NOMO-1 treated with dmso at 0.1 percent for 144 hours (cell line): ENCODE data around the gene ZNF580.

ENCODE experiments used
- DNase-seq: peaks from one replicate; lab custom pipeline; 2025; ENCODE audit not compliant: unreplicated experiment; lab: John Stamatoyannopoulos, UW

Gene ZNF580

DNA sequence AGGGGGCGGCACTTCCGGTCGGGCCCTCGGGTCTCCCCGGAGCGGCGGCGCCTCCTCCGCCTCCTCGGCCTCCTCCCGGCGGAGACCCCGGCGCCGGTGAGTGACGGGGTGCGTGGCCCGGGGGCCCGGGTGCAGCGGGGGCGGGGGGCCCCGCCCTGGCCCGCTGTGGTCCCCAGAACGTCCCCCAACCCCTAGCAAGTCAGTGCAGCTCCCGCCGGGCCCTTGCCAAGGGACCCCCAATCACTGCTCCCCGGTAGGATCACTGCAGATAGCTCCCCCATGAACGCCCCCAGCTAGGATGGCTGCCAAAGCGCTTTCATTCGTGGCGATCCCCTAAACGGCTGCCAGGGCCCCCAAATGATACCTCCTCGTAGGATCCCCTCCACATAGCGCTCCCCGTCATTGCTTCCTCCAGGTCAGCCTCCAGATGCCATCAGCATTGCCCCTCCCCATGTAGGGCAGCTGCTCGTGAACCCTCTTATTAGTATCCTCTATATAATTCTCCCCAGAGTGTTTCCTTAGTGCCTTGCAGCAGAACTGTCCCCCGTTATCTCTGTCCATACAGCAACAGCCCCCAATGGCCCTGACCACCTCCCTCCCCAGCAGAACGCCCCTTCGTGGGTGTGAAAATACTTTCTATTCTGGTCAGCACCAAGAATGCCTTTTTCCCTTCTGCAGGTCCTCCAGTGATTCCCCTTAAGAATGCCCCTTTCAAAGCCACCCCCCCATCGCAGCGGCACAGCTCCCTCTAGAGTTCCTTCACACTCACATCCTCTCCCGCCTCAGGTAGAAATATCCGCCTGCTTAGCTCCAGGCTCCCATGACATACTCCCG lies 34.9 kb upstream of the ZNF580 start, which contains the start of gene ZNF865:
Gene ZNF865 (plus strand): TSS at position 11 of the 834 bp plus-strand sequence. CDS start 7,972 bp downstream, outside the sequence.
- DNase-seq, result peak; percentile 74

DNA sequence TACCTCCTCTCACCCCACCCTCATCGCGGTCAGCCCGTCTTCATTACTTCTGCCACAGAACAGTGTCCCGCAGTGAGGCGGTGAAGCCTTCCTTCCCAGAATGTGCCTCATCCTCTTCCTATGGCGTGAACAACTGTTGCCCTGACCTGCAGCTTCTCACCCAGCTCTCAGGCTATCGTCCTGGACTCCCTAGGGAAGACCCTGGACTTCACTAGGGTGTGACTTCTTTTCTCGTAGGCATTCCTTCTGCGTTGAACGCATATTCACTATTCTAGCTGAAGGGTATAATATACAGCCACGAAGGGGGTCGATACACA lies 34.4 kb upstream of the ZNF580 start:
- DNase-seq, result no peak

DNA sequence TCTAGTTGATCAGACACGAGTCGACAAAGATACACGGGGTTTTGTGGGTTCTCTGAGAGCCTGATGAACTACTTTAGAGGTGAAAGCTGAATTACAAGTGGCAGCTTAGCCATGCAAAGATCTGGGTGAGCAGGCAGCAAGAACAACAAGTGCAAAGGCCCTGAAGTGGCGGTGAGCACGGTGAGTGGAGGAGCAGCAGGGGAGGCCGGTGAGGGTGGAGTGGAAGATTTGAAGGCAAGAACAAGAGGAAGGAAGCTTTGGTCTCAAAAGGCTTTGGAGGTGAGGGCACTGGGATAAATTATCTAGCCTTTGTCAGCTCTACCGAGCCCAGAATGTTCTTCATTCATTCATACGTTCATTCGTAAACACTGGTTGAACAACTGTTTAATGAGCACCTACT lies 34.0 kb upstream of the ZNF580 start:
- no peak for DNase-seq

DNA sequence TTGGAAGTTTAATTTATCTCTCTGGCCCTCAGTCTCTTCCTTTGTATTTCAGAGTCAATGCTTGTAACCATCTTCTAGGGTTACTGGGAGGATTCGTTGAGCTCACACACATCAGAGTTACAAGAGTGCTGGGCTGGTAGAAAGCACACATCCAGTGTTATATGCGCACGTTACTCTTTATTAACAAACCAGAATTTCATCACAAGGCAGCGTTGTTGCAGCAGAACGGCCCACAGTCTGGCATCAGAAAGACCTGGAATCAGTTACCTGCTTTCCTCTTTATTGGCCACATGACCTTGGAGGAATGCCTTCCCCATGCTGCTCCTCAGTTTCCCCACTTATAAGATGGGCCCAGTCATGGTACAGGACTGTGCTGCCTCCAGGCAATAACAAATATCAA lies 31.5 kb upstream of the ZNF580 start:
- DNase-seq, result no peak

DNA sequence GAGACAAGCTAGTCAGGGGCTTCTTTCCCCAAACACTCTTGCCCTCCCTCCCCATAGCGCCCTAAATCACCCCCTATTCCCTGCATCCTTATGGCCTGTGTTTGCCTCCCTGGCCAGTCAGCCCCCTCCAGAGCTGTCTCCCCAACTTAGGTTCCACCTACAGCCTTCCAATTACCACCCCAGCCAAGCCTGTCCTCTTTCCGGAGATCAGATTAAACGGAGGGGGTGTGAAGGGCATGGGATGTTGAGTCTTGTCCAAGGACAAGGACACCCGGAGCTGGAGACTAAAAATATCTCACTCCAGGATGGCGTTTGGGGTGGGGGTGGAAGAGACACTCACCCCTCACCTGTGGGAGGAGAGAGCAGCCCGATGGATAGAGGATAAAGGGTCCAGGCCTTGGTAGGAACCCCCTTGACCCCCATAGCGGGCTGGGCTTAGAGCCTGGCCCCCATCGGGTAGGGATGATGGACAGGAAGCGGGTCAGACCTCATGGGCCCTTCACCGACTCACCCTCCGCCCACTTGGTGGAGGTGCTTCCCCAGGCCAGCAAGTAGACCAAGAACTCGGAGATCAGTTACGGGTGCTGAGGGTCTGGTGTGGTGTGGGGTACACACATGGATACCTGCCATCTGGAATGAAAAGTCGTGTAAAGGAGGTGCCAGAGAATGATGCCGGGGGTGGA lies 29.4 kb upstream of the ZNF580 start:
- no peak for DNase-seq

DNA sequence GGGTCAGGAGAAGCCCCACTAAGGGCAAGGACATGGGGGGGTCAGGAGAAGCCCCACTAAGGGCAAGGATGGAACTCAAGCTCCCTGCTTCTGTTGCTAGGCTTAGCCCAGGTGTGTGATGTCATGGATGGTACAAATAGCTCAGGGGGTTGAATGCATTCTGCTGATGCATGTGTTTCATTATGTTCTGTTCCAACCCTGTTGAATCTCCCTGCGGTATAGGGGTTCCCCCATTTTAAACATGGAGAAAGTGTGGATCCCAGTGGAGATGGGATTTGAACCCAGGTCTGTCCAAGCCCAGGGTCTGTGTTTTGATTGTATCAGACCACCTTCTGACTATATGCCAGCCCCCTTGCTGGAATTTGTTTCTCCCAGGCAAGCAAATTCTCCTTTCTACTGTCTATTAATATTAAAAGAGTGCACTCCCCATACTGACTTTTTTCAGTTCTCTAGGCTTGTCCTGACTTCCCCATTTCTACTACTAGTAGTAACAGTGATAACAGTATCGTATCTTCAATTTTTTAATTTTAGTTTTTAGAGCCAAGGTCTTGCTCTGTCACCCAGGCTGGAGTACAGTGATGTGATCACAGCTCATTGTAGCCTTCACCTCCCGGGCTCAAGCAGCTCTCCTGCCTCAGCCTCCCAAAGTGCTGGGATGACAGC lies 28.7 kb upstream of the ZNF580 start:
- no peak for DNase-seq

DNA sequence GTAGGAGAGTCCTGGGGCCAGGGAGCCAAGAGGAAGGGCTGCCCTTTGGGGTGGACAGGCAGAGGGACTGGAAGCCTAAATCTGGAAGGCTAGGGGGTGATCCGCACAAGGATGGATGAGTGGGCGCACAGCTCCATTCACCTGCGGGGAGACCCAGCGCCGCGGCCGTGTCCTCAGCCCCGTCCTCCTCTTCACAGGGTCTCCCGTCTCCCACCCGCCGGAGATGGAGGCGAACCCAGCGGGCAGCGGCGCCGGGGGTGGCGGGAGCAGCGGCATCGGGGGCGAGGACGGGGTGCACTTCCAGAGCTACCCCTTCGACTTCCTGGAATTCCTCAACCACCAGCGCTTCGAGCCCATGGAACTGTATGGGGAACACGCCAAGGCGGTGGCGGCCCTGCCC lies 27.4 kb upstream of the ZNF580 start:
- no peak for DNase-seq

DNA sequence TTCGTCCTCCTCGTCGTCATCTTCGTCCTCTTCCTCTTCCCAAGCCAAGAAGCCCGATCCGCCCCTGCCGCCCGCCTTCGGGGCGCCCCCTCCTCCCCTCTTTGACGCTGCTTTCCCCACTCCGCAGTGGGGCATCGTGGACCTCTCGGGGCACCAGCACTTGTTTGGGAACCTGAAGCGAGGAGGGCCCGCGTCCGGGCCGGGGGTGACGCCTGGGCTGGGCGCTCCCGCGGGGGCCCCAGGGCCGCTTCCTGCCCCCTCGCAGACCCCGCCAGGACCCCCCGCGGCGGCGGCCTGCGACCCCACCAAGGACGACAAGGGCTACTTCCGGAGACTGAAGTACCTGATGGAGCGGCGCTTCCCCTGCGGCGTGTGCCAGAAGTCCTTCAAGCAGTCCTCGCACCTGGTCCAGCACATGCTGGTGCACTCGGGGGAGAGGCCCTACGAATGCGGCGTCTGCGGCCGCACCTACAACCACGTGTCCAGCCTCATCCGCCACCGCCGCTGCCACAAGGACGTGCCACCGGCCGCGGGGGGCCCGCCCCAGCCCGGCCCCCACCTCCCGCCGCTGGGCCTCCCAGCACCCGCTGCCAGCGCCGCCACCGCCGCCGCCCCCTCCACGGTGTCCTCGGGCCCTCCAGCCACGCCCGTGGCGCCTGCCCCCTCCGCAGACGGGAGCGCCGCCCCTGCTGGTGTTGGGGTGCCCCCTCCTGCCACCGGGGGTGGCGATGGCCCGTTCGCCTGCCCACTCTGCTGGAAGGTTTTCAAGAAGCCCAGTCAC lies 26.7 kb upstream of the ZNF580 start:
- DNase-seq, result no peak

DNA sequence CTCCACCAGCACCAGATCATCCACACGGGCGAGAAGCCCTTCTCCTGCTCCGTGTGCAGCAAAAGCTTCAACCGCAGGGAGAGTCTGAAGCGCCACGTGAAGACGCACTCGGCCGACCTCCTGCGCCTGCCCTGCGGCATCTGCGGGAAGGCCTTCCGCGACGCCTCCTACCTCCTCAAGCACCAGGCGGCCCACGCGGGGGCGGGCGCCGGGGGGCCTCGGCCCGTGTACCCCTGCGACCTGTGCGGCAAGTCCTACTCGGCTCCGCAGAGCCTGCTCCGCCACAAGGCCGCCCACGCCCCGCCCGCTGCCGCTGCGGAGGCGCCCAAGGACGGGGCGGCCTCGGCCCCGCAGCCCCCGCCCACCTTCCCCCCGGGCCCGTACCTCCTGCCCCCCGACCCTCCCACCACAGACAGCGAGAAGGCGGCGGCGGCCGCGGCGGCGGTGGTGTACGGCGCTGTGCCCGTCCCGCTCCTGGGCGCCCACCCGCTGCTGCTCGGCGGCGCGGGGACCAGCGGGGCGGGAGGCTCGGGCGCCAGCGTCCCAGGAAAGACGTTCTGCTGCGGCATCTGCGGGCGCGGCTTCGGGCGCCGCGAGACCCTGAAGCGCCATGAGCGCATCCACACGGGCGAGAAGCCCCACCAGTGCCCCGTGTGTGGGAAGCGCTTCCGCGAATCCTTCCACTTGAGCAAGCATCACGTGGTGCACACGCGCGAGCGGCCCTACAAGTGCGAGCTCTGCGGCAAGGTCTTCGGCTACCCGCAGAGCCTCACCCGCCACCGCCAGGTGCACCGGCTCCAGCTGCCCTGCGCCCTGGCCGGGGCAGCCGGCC lies 25.9 kb upstream of the ZNF580 start:
- DNase-seq, result no peak

DNA sequence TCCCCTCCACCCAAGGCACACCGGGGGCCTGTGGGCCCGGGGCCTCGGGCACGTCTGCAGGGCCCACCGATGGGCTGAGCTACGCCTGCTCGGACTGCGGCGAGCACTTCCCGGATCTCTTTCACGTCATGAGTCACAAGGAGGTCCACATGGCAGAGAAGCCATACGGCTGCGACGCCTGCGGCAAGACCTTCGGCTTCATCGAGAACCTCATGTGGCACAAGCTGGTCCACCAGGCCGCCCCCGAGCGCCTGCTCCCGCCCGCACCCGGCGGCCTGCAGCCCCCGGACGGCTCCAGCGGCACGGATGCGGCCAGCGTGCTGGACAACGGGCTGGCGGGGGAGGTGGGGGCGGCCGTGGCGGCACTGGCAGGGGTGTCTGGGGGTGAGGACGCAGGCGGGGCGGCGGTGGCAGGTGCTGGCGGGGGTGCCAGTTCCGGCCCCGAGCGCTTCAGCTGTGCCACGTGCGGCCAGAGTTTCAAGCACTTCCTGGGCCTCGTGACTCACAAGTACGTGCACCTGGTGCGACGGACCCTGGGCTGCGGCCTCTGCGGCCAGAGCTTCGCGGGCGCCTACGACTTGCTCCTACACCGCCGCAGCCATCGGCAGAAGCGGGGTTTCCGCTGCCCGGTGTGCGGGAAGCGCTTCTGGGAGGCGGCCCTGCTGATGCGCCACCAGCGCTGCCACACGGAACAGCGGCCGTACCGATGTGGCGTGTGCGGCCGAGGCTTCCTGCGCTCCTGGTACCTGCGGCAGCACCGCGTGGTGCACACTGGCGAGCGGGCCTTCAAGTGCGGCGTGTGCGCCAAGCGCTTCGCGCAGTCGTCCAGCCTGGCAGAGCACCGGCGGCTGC lies 25.0 kb upstream of the ZNF580 start:
- DNase-seq, result no peak

DNA sequence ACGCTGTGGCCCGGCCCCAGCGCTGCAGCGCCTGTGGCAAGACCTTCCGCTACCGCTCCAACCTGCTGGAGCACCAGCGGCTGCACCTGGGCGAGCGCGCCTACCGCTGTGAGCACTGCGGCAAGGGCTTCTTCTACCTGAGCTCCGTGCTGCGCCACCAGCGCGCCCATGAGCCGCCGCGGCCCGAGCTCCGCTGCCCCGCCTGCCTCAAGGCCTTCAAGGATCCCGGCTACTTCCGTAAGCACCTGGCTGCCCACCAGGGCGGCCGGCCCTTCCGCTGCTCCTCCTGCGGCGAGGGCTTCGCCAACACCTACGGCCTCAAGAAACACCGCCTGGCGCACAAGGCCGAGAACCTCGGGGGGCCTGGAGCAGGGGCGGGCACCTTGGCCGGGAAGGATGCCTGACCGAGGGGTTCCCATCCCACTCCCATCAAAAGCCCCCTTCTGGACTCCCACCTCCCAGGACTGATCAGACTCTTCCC lies 24.4 kb upstream of the ZNF580 start:
- no peak for DNase-seq

DNA sequence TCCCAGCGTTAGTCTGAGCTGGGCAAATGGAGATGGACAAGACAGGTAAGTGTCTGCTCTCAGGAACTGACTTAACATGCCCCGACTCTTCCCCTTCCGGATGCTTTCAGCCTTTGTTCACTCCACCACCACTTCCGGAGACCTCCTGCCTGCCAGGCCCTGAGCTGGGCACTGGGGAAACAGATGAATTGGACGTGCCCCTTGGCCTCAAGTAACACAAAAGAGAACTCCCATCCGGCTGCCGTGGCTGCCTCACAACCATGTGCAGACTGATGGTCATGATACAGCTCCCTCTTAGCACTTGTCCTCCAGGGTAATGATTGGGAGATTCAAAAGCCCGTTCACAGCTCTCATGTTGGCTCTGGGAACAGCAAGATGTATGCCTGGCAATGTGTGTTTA lies 23.4 kb upstream of the ZNF580 start:
- DNase-seq, result no peak

DNA sequence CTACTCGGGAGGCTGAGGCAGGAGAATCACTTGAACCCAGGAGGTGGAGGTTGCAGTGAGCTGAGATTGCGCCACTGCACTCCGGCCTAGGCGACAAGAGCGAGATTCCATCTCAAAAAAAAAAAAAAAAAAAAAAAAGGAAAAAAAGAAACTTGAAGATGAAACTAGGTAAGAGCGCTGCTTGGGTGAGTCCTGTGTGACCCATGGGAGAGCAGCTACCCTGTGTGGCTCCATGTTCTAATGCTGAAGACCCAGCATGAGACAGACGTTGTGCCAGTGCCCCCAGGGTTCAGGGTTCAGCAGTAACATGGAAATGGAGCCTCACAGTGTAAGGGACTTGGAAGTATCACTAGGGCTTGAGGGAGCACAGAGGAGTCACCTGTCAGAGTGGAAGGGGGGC lies 22.4 kb upstream of the ZNF580 start:
- DNase-seq, result no peak

DNA sequence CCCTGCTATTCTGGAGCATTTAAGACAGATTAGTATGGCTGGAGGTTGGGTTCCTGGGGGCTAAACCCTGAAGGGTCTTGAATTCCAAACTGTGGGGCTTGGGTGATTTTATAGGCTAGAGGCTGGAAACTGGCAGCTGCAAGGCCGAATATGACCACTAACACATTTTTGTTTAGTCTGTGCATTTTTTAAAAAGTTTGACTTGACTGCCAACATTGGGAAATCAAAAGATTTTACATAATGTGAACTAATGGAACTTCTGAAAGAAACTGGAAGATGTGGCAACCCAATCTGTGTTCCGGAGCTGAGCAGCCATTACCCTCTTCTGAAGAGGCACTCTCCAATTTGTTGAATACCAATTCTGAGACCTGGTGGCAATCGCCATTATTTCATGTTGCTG lies 21.5 kb upstream of the ZNF580 start:
- no peak for DNase-seq

DNA sequence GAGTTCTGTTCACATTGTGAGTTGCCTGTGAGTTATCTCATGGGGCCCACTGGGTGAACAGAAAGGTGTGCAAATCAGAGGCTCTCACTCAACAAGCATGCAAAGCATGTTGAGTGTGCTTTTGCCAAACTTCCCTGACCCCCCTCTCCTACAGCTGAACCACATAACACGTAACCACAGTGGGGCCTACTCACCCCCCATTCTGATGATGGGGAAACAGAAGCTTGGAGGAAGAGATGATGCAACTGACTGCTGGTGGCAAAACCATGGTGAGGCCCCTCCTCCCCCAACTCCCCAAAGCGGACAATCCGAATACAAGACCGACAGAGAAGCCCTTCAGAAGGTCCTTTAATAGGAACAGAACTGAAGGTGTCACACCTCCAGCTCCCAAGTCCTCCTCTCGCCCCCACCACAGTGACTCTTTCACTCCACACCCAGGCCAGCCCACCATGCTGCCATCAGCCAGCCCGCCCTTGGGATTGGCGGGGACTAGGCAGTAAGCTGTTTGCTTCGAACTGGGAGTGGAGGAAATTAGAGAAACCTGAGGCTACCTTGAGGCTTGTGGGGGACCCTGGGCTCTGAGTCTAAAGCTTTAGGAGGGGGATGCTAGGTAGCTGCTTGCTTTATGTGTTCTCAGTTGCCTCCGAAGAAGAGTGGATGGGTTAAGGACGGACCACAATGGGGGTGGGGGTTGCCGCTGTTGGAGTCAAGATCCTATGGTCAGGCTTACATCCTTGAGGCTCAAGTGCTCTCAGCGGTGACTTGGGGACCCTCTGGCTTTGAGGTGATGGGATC lies 20.2 kb upstream of the ZNF580 start:
- DNase-seq, result peak; percentile 87

DNA sequence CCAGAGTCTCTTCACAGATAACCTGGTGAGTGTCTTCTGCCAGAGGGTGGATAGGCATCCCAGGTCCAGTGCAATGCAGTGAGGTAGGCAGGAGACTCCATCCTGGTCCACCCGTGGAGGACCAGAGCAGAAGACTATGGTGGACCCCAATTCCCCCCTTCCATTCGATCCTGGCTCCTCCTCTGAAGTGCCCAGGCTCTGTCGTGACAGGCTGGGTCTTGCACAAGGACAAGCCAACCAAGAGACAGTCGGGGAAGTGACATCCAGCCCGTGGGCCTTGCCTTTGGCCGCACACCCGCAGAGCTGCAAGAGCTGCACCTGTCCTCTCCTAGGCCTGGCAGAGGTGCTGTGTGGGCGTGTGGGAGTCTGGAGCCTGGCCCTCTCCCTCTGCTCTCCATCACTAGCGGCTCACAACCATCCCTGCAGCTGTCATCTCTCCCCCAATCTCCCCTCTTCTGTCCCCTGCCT lies 19.6 kb upstream of the ZNF580 start:
- no peak for DNase-seq

DNA sequence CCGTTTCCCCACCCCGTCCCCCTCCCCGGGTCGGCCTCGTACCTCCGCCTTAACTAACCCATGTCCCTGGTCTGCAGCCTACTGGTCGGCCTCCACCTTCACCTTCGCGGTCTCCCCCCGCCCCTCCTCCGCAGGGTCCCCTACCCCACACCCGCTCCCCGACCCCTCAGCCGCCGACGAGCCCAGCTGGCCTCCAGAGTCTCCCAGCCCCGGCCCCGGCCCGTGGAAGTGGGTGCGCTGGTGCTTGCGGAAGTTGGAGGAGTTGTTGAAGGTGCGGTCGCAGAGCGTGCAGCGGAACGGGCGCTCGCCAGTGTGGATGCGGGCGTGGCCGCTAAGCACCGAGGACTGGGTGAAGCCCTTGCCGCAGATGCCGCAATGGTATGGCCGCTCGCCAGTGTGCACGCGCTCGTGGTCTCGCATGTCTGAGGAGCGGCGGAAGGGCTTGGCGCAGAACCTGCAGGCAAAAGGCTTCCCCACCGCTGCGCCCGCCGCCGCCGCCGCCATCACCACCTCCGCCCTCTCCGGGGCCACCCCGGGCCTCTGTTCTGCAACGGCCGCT lies 19.1 kb upstream of the ZNF580 start:
- no peak for DNase-seq
